GM19043 (cell line): ENCODE measurements around the gene FBLN2.

Source experiments
- ATAC-seq: cut with Tn5 transposase; IDR thresholded peaks from one replicate; pipeline ENCODE4 v1.9.1; 2021; ENCODE audit warnings: low read depth; ENCODE audit not compliant: unreplicated experiment

Gene FBLN2

DNA sequence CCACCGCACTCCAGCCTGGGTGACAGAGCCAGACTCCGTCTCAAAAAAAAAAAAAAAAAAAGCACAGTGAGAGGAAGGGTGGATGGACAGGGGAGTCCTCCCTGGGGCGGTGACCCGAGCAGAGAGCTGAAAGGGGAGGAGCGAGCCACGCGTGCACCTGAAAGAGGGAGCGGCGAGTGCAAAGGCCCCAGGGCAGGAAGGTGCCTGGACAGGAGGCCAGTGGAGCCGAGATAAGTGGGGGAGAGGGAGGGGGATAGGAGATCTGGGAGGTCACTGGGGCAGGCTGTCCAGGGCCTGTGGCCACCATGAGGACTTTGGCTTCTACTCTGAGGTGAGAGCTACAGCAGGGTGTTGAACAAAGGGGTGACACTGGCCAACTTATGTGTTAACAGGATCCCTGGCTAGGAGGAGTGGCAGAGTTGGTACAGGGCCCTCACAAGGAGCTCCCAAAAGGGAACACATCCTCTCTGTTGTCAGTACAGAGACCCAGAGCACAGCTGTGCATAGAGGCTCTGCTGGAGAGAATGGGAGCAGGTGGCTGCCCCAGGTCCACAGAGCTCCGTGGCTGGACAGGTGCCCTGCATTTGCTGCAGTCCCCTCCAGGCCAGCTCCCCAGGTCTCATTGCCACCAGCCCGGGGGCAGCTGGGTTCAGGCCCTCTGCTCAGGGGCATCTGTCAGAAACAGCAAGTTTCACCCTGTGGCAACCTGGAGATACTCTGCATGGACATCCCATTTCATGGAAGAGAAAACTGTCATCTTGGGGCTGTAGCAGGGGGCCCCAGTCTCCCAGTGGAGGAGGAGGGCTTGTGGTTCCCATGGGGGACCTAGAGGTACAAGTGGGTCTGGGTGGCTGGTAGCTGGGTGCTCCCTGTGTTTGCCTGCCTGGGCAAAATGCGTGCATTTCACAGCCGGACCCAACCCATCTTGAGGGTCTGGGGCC, 28.5 kb downstream of the FBLN2 start:
- ATAC-seq: no peak

DNA sequence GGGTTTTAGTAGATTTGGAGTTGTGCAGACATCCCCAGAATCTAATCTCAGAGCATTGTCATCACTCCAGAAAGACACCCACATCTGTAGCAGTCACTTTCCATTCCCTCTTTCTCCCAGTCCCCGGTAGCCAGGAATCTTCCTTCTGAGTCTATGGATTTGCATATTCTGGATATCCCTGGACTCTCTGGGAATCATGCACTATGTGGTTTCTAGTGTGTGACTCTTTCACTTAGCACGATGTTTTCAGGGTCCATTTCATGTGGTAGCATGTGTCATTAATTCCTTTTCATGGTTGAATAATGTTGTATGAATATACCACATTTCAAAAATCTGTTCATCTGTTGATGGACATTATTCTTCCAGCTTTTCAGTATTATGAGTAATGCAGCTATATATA, 29.3 kb downstream of the FBLN2 start:
- no peak for ATAC-seq

DNA sequence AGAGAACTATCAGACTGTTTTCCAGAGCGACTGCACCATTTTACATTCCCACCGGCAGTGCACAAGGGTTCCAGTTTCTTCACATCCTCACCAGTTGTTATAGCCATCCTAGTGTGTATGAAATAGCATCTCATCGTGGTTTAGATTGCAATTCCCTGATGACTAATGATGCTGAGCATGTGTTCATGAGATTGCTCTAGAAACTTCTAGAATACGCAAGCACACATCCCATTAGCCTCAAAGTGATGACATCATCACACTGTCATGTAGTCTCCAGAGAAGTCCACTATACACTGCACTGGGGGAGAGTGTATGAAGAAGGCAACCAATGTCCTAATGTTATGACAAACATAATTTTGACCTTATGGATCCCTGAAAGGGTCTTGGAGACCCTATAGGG, 30.1 kb downstream of the FBLN2 start:
- no peak for ATAC-seq

DNA sequence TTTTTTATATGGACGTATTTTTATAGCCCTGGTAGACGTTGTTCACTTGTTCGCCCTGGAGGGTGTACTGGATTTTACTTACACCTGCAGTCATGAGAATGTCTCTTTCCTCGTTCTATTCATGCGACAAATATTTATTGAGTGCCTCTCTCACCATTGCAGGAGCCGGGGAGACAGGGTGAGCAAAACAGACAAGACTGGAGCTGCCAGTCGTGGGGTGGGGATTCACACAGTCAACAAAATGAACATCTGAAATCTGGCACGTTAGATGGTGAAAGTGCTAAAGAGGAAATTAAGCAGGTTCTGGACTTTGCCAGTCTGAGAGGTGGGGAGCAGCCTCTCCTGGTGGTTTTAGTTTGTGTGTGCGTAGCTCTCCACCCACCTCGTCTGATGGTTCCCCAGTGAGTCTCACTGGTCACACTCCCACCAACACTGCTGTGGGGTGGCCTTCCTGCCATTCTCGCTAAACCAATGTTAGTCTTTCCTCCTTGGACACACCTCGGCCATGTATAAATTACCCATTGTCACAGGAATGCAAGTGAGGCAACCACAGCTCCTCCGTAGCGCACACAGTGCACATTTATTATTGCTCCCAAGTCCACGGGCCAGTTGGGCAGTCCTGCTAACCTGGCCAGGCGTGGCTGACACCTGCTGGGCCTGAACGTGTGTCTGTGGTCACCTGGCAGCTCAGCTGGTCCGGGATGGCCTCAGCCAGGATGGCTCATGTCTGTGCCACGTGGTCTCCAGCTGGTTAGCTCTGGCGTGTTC, 31.5 kb downstream of the FBLN2 start:
- no peak for ATAC-seq

DNA sequence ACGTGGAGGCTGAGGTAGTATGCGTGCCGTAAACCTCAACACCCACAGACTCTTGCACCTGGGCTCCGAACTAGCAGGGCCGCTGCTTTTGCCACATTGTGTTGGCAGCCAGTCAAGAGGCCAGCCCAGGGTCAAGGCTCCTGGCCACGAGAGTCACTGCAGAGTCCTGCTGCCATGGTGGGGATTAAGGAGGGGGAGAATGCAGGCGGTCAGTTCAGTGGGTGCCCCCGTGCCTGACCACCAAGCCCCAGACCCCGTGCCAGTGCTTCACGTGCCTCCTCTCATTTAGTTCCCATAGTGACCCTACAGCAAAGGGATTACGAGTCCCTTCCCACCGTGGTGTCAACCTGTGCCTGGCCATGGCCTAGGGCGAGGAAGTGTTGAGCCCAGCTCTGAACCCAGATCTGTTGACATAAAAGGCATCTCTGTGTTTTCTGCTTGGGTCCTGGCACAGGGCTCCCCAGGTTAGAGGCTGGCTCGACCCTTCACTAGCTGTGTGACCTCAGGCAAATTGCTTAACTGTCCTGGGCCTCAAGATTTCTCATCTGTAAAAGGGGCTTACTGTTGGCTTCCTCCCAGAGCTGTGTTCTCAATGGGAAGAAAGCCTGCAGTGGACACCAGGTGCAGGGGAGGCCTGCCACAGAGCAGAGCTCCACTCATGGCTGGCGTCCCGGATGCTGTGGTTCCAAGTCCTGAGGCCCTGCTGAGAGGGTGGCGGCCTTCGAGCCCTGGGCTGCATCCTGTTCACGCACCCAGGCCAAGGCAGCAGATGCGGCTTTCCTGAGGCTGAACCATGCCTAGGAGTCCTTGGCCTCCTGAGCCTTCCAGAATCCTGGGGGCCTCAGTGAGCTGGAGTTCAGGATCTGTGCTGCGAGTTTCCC, 32.8 kb downstream of the FBLN2 start:
- ATAC-seq: no peak

DNA sequence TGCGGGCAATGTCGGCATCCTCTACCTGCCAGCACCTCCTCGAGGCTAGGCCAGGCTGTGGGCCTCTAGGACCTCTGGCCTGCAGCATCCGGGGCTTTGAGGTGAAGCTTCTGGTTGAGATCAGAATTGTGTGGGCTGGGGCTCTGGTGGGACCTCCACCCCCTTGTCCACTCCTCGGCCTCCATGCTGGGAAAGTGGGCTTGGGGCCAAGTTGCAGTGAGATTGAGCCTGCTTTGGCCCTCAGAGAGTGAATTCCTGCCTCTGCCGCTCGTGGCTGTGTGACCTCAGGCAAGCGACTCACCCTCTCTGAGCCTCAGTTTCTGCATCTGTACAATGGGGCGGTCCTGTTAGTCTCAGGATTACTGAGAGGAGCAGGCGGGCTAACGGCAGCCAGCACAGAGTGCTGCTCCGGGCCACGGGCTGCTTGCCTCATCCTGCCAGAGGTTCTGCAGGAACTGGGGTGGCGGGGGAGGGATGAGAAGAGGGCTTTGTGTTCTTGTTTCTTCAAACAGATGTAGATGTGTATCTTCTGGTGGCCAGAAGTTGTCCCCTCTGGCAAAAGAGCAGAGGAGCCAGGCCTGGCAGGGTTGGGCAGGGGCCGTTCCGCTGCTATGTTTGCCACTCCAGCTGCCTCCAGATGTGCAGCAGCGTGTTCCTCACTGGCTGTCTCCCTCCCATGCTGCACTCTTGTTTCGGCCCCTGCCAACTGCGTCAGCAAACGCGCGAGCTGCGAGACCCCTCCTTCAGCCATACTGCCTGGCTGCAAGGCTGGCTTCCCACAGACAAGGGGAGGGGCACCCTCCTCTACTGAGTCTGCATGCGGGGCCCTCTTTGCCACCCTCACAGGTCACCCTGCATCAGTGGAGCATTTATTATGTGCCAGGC, 33.7 kb downstream of the FBLN2 start:
- no peak for ATAC-seq

GRCh38 chr3:13583251-13584180, 34.6 kb downstream of the FBLN2 start:
- ATAC-seq: no peak

- no peak for ATAC-seq
These were observed 35.5 kb downstream of the FBLN2 start for GRCh38 chr3:13584427-13584891.

- no peak for ATAC-seq
These were observed 36.0 kb downstream of the FBLN2 start for GRCh38 chr3:13584901-13585300.

DNA sequence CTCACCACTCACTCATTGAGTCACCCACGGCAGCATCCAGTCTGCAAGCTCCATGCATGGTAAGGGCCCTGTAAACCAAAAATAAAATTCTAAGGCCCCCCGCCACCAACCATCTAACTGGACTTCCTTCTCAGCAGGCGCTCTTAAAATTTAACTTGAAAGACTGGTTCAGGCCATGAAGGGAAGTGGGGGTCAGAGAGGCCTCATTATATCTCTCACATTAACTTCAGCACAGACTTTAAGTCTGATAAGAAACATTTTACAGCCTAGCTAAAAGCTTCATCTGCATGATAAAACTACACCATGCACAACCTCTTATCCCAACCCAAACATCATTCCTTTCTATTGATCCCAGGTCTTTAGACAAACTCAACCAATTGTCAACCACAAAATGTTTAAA, 38.5 kb downstream of the FBLN2 start:
- no peak for ATAC-seq

GRCh38 chr3:13588221-13588701, 39.3 kb downstream of the FBLN2 start:
- ATAC-seq: no peak

DNA sequence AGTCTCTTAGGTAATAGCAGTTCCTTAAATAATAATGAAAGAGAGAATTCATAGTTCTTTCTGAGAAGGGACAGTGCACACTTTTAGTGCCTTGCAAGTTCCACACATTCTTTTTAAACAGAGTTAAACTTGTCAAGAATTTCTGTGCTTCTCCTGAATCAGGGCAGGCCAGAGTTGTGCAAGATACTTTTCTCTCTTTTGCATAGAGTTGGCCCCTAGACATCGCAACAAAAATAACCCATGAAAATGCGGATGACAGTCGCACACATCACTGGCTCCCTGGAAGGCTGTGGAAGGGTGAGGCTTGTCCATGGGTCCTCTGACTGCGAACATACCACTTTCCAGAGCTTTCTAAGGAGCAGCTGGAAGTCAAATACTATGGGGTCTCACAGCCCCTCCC, 40.1 kb downstream of the FBLN2 start:
- no peak for ATAC-seq

GRCh38 chr3:13590841-13591520, 42.1 kb downstream of the FBLN2 start:
- ATAC-seq: no peak

DNA sequence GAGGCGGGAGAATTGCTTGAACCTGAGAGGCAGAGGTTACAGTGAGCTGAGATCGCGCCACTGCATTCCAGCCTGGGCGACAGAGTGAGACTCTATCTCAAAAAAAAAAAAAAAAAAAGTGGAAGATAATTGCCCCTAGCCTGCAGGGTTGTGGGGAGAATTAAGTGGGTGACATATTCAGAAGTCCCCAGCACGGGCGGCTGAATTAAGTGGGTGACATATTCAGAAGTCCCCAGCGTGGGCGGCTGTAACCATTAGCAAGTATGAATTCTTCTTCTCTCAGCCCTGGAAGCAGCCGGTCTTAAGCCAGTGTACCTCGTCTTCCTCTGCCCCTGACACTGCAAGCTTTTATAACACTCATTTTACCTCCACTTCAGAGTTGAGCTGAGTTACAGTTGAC, 44.7 kb downstream of the FBLN2 start:
- ATAC-seq: no peak

DNA sequence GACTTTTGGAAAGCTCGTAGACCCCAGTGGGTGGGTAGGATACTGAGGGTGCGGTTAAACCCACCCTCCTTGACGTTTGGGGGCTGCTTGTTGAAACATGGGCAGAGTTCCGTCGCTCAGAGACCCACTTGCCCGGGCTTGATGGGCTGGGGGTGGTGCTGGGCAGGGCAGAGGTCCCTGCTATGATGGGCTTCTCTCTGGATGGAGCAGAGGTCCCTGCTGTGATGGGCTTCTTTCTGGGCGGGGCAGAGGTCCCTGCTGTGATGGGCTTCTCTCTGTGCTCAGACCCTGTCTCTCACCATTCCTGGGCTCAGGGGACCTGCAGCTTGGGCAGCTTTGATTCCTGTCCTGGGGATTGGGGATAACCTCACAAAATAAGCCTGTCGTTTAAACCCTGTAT, 45.2 kb downstream of the FBLN2 start:
- ATAC-seq: no peak

DNA sequence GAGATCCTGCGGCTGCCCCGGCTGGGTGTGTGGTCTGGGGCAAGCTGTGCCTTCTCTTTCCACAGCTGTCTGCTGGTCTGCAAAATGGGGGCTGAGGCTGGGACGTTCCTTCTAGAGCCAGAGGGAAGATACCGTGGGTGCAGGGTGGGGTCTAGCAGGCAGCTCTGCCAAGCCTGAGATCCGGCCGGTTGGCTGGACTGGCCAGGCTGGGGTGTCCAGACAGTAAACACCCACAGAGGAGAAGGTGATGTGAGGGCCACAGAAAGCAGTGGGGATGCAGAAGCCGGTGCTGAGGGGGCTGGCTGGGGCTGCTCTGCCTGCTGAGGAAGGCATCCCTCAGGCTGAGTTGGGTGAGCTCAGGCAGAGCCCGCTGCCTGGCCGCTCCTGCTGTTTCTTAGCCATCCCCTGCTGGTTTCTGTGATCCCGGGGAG, 46.1 kb downstream of the FBLN2 start:
- ATAC-seq: no peak

- ATAC-seq: no peak
These were observed 46.6 kb downstream of the FBLN2 start for GRCh38 chr3:13595485-13595884.
